HepG2 (cell line): ENCODE measurements around the gene SRSF1. TPM values are rescaled to one million over a fixed set of nuclear protein-coding genes. Genes with fewer than 3 reads are reported as not detected.

Experiments
- ARID3A ChIP-seq: IDR thresholded peaks from 2 replicates; pipeline ENCODE4 v1.6.1; 2012; ENCODE audit warnings: low read depth, low read length, improper control_type of control experiment
- CBX1 ChIP-seq: IDR thresholded peaks from one replicate; pipeline ENCODE4 v1.6.1; 2016; ENCODE audit warnings: antibody characterized with exemption, low read depth
- EEA1 ChIP-seq: sonication (generic); formaldehyde crosslinking; IDR thresholded peaks from 2 replicates; pipeline ENCODE4 v1.5.1; 2020; ENCODE audit warnings: mild to moderate bottlenecking, missing genetic modification reagents, borderline replicate concordance
- FOXC1 ChIP-seq: sonication (generic); formaldehyde crosslinking; IDR thresholded peaks from 2 replicates; pipeline ENCODE4 v1.8.0; 2022; ENCODE audit warnings: mild to moderate bottlenecking, missing genetic modification reagents, borderline replicate concordance
- HNF1B ChIP-seq: sonication (generic); formaldehyde crosslinking; IDR thresholded peaks from 2 replicates; pipeline ENCODE4 v1.5.1; 2020; ENCODE audit warnings: mild to moderate bottlenecking, moderate library complexity, missing genetic modification reagents
- MAX ChIP-seq: IDR thresholded peaks from 2 replicates; pipeline ENCODE4 v1.6.1; 2012; ENCODE audit warnings: inconsistent platforms
- MEIS2 ChIP-seq: sonication (generic); formaldehyde crosslinking; IDR thresholded peaks from 2 replicates; pipeline ENCODE4 v1.9.0; 2021; ENCODE audit warnings: mild to moderate bottlenecking, missing genetic modification reagents
- ONECUT2 ChIP-seq: sonication (generic); formaldehyde crosslinking; IDR thresholded peaks from 2 replicates; pipeline ENCODE4 v1.4.0; 2020; ENCODE audit warnings: missing genetic modification reagents
- RNF2 ChIP-seq: fragments of 450-650 bp; conservative IDR thresholded peaks from 2 replicates; pipeline ENCODE4 v1.6.1; 2016; ENCODE audit warnings: low read depth
- TEF ChIP-seq: sonication (generic); formaldehyde crosslinking; IDR thresholded peaks from 2 replicates; pipeline ENCODE4 v1.5.0; 2020; ENCODE audit warnings: missing genetic modification reagents
- ZBTB21 ChIP-seq: sonication (generic); formaldehyde crosslinking; IDR thresholded peaks from 2 replicates; pipeline ENCODE4 v1.4.0; 2020; ENCODE audit warnings: missing genetic modification reagents
- ZKSCAN8 ChIP-seq: IDR thresholded peaks from 2 replicates; pipeline ENCODE4 v1.6.1; 2016; ENCODE audit warnings: borderline replicate concordance, missing genetic modification reagents, missing compliant biosample characterization
- ZNF225 ChIP-seq: sonication (generic); formaldehyde crosslinking; IDR thresholded peaks from 2 replicates; pipeline ENCODE4 v1.4.0; 2020; ENCODE audit warnings: mild to moderate bottlenecking, missing genetic modification reagents
- ZNF296 ChIP-seq: sonication (generic); formaldehyde crosslinking; conservative IDR thresholded peaks from 2 replicates; pipeline ENCODE4 v1.5.0; 2020; ENCODE audit warnings: mild to moderate bottlenecking, missing genetic modification reagents
- ZNF484 ChIP-seq: sonication (generic); formaldehyde crosslinking; IDR thresholded peaks from 2 replicates; pipeline ENCODE4 v1.5.1; 2020; ENCODE audit warnings: mild to moderate bottlenecking, low read depth, missing genetic modification reagents, borderline replicate concordance
- ZNF788 ChIP-seq: sonication (generic); formaldehyde crosslinking; IDR thresholded peaks from 2 replicates; pipeline ENCODE4 v1.5.0; 2020; ENCODE audit warnings: mild to moderate bottlenecking, missing genetic modification reagents, borderline replicate concordance
- polyA plus RNA-seq, 8 experiments: library from polyadenylated mRNA; depleted of rRNA in 3 of 8; stranded (reverse) in 7 of 8; unstranded in 1 of 8; fragments of >200 nt; fragmentation: Illumina TruSeq in 4 of 8; extraction: Trizol in 4 of 8; gene quantifications; 2 replicates each; pipeline versions ENCODE4 v1.2.1 to v1.2.3, GENCODE V29; 2011 to 2016; ENCODE audit warnings: low read depth in 4 of 8, missing spikeins in 1 of 8, mixed read lengths in 1 of 8; ENCODE audit not compliant: insufficient read depth in 1 of 8
- total RNA-seq, 5 experiments: library from RNA; depleted of rRNA; stranded (reverse); fragments of >200 nt; fragmentation: Illumina TruSeq; extraction: Trizol; gene quantifications; 2 replicates each; pipeline ENCODE4 v1.2.3, GENCODE V29; 2016; ENCODE audit warnings: low read depth in 1 of 5
- TF ChIP-seq, protein P1 (sequence below): IDR thresholded peaks from 2 replicates; pipeline ENCODE4 v1.6.1; 2018; ENCODE audit warnings: missing genetic modification reagents
- TF ChIP-seq, protein P2 (sequence below): sonication (generic); formaldehyde crosslinking; IDR thresholded peaks from 2 replicates; pipeline ENCODE4 v1.5.1; 2020; ENCODE audit warnings: mild to moderate bottlenecking, missing genetic modification reagents, borderline replicate concordance

Gene SRSF1
- total and polyA plus RNA-seq, 2 of the 13 experiments (the other 11 are each of a cell fraction or from before 2014, with no cell fraction given), result 142 to 445 TPM

DNA sequence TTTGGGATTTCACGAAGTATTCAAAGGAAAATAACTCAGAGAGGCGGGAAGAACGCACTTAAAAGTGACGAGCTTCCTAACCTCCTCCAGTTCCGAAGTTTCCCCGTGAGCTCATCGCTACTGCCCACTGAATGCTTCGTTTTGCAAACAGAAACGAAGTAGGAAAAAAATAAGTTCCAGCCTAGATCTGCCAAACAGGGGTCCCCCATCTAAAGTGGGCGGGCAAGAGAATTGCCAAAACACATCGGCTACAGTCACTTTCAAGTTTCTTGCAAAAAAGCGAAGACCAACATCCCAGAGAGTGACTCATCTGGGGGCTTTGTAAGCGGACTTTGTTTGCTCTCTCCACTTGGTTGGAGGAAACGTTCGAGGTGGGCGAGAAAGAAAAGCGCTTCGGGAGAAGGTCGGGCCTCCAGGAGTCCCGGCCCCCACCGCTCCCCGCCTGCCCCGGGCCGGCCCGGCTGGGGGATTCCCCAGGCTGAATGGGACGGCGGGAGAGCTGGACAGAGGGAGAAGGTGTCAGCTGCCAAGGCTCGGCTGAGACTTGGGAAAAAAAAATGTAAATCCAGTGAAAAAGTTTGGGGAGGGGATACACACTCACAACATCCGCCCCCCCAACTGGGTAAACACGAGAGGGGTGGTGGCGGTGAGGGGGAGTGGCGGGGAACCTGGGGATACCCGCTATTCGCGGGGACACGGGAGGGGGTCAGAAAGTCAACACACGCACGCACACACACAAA is 20.0 kb downstream of the SRSF1 start (continued):
- TF ChIP-seq, protein P1, sequence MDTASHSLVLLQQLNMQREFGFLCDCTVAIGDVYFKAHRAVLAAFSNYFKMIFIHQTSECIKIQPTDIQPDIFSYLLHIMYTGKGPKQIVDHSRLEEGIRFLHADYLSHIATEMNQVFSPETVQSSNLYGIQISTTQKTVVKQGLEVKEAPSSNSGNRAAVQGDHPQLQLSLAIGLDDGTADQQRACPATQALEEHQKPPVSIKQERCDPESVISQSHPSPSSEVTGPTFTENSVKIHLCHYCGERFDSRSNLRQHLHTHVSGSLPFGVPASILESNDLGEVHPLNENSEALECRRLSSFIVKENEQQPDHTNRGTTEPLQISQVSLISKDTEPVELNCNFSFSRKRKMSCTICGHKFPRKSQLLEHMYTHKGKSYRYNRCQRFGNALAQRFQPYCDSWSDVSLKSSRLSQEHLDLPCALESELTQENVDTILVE (CRISPR knock-in tag), result 0 out of 2 replicates have a peak, but pooled peaks have one; percentile 20
- peak; percentile 9; the same call in 1 of the 2 replicates for TF ChIP-seq MAX
- no peak for TF ChIP-seq ZKSCAN8 (CRISPR knock-in tag)
- no peak for TF ChIP-seq FOXC1 (CRISPR knock-in tag)
- TF ChIP-seq ZBTB21, result peak; percentile 18; the same call in 1 of the 2 replicates
- no peak for TF ChIP-seq MEIS2
- TF ChIP-seq, protein P2, sequence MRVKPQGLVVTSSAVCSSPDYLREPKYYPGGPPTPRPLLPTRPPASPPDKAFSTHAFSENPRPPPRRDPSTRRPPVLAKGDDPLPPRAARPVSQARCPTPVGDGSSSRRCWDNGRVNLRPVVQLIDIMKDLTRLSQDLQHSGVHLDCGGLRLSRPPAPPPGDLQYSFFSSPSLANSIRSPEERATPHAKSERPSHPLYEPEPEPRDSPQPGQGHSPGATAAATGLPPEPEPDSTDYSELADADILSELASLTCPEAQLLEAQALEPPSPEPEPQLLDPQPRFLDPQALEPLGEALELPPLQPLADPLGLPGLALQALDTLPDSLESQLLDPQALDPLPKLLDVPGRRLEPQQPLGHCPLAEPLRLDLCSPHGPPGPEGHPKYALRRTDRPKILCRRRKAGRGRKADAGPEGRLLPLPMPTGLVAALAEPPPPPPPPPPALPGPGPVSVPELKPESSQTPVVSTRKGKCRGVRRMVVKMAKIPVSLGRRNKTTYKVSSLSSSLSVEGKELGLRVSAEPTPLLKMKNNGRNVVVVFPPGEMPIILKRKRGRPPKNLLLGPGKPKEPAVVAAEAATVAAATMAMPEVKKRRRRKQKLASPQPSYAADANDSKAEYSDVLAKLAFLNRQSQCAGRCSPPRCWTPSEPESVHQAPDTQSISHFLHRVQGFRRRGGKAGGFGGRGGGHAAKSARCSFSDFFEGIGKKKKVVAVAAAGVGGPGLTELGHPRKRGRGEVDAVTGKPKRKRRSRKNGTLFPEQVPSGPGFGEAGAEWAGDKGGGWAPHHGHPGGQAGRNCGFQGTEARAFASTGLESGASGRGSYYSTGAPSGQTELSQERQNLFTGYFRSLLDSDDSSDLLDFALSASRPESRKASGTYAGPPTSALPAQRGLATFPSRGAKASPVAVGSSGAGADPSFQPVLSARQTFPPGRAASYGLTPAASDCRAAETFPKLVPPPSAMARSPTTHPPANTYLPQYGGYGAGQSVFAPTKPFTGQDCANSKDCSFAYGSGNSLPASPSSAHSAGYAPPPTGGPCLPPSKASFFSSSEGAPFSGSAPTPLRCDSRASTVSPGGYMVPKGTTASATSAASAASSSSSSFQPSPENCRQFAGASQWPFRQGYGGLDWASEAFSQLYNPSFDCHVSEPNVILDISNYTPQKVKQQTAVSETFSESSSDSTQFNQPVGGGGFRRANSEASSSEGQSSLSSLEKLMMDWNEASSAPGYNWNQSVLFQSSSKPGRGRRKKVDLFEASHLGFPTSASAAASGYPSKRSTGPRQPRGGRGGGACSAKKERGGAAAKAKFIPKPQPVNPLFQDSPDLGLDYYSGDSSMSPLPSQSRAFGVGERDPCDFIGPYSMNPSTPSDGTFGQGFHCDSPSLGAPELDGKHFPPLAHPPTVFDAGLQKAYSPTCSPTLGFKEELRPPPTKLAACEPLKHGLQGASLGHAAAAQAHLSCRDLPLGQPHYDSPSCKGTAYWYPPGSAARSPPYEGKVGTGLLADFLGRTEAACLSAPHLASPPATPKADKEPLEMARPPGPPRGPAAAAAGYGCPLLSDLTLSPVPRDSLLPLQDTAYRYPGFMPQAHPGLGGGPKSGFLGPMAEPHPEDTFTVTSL (CRISPR knock-in tag), result peak; percentile 39; the same call in 1 of the 2 replicates
- TF ChIP-seq EEA1 (CRISPR knock-in tag), result 0 out of 2 replicates have a peak, but pooled peaks have one; percentile 1
- TF ChIP-seq TEF (CRISPR knock-in tag), result no peak
- TF ChIP-seq CBX1, result no peak
- TF ChIP-seq ONECUT2 (CRISPR knock-in tag), result no peak
- TF ChIP-seq ZNF788 (CRISPR knock-in tag), result 0 out of 2 replicates have a peak, but pooled peaks have one; percentile 34
- TF ChIP-seq ZNF225 (CRISPR knock-in tag), result no peak
- TF ChIP-seq ZNF484 (CRISPR knock-in tag), result no peak
- peak; percentile 62; the same call in 1 of the 2 replicates for TF ChIP-seq HNF1B (CRISPR knock-in tag)
- no peak for TF ChIP-seq ARID3A
- no peak for TF ChIP-seq RNF2
- TF ChIP-seq ZNF296 (CRISPR knock-in tag), result no peak
